ENCODE data around the gene COQ5. TPM values are rescaled to one million over a fixed set of nuclear protein-coding genes. Genes with fewer than 3 reads are reported as not detected.

COQ5 gene
- total and polyA plus RNA-seq, 7 donors = 33.1 to 81.4 (median 52.8) TPM

GRCh38 chr12:120481022-120481767 lies 47.8 kb downstream of the COQ5 start:
- no peak for TF ChIP-seq CTCF (IDR thresholded peaks at IDR 0.05)
- Histone ChIP-seq H3K36me3 (ENCODE audit: insufficient read depth in 1 of 2, low read depth in 1 of 2) (no peaks in the 10 kb centered on the region), H3K4me1 (no peaks in the 10 kb centered on the region), H3K27me3 (ENCODE audit: insufficient read depth in 3 of 3, low read length in 2 of 3) (no peaks in the 10 kb centered on the region), H3K4me3 (no peak overlapping the region), H3K9me3 (no peaks in the 10 kb centered on the region), H3K27ac (no peak overlapping the region)
- ATAC-seq (no peak), DNase-seq (no peak)
- WGBS, 3 donors = 94 to 97% (median 96%) methylated on average over 9 of the region's 9 CpGs
- intact Hi-C loops (cut with DNase I) = no loop called here

GRCh38 chr12:120480211-120480610 lies 48.7 kb downstream of the COQ5 start:
- no peak for ATAC-seq
- no peak for TF ChIP-seq CTCF (IDR thresholded peaks at IDR 0.05)
- H3K27ac ChIP-seq = no peak overlapping the region

GRCh38 chr12:120479458-120479857 lies 49.5 kb downstream of the COQ5 start:
- H3K27me3 ChIP-seq (ENCODE audit: insufficient read depth in 3 of 3, low read length in 2 of 3) = no peaks in the 10 kb centered on the region
- DNase-seq = no peak
- H3K36me3 ChIP-seq (ENCODE audit: insufficient read depth in 1 of 2, low read depth in 1 of 2) = no peaks in the 10 kb centered on the region

More at GRCh38 chr12:120480211-120480610, 48.7 kb downstream of the COQ5 start:
- no peak for DNase-seq
- Histone ChIP-seq H3K27me3 (ENCODE audit: insufficient read depth in 3 of 3, low read length in 2 of 3) (no peaks in the 10 kb centered on the region), H3K9me3 (no peaks in the 10 kb centered on the region), H3K4me3 (no peak overlapping the region), H3K4me1 (no peaks in the 10 kb centered on the region), H3K36me3 (ENCODE audit: insufficient read depth in 1 of 2, low read depth in 1 of 2) (no peaks in the 10 kb centered on the region)
- WGBS, 3 donors = 58 to 80% (median 80%) methylated on average over 1 of the region's 1 CpG
- intact Hi-C loops (cut with DNase I) = no loop called here

GRCh38 chr12:120475643-120476042 lies 53.3 kb downstream of the COQ5 start:
- Histone ChIP-seq H3K9me3 (no peaks in the 10 kb centered on the region), H3K4me3 (no peak overlapping the region), H3K27ac (no peak overlapping the region), H3K36me3 (ENCODE audit: insufficient read depth in 1 of 2, low read depth in 1 of 2) (no peaks in the 10 kb centered on the region), H3K4me1 (peaks cover 3% of the 10 kb centered on the region), H3K27me3 (ENCODE audit: insufficient read depth in 3 of 3, low read length in 2 of 3) (no peaks in the 10 kb centered on the region)
- intact Hi-C loops (cut with DNase I) = no loop called here
- no peak for DNase-seq
- 96 to 100% (median 97%) methylated on average over 1 of the region's 1 CpG for WGBS, 3 donors
- no peak for ATAC-seq
- TF ChIP-seq CTCF (IDR thresholded peaks at IDR 0.05) = no peak

More at GRCh38 chr12:120479458-120479857, 49.5 kb downstream of the COQ5 start:
- no peak for ATAC-seq
- intact Hi-C loops (cut with DNase I) = no loop called here
- 85 to 93% (median 92%) methylated on average over 1 of the region's 1 CpG for WGBS, 3 donors
- Histone ChIP-seq H3K4me3 (no peak overlapping the region), H3K9me3 (no peaks in the 10 kb centered on the region), H3K27ac (no peak overlapping the region), H3K4me1 (no peaks in the 10 kb centered on the region)
- TF ChIP-seq CTCF (IDR thresholded peaks at IDR 0.05) = no peak

- WGBS, 3 donors = 31 to 44% (median 33%) methylated on average over 2 of the region's 2 CpGs
- H3K4me3 ChIP-seq = no peak overlapping the region
- no peaks in the 10 kb centered on the region for H3K27me3 ChIP-seq (ENCODE audit: insufficient read depth in 3 of 3, low read length in 2 of 3)
- H3K4me1 ChIP-seq = peaks cover 7% of the 10 kb centered on the region
- no peak for TF ChIP-seq CTCF (IDR thresholded peaks at IDR 0.05)
- DNase-seq (no peak), ATAC-seq (no peak)
- H3K27ac ChIP-seq = no peak overlapping the region
- H3K36me3 ChIP-seq (ENCODE audit: insufficient read depth in 1 of 2, low read depth in 1 of 2) = no peaks in the 10 kb centered on the region
- intact Hi-C loops (cut with DNase I) = no loop called here
- no peaks in the 10 kb centered on the region for H3K9me3 ChIP-seq
These were observed 54.4 kb downstream of the COQ5 start for GRCh38 chr12:120474616-120474960.

Measured in psoas muscle (tissue), 8 donors.